ENCODE results near the gene ZDHHC14.
"Not testable (repeated sequence)": the region's sequence is repeated elsewhere in the genome, so short reads cannot be mapped to it uniquely, and the experiment has no call there.

Gene ZDHHC14

DNA sequence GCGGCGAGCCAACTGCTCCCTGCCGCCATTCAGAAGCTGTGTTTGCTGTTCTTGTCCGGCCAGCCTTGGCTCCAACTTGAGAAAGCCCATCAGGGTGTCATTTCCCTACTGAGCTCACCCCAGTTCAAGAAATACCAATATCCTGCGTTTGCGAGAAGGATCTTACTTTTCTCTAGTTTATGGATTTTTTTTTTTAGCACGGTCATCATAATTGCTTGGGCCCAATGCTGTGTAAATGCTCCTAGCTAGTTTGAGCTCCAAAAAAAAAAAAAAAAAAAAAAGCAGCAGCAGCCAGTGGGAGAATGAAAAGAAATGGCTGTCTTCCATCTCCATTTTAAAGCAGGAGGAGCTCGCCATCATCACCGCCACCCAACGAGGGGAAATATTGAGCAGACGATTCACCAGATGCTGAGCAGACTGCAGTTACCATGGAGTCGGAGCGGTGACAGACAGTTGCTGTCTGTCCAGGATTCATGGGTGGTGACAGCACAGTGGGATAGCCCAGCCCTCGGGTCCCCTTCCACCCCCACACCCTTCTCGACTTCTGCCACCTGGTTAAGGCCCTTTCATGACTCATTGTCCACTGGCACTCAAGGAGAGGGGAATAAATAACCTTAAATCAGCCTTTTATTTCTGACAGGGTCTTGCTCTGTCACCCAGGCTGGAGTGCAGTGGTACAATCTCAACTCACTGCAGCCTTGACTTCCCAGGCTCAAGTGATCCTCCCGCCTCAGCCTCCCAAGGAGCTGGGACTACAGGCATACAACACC lies 309.6 kb downstream of the ZDHHC14 start:
- DNase-seq (ENCODE audit: low read depth in 2 of 2) = no peak
- H3K4me3 ChIP-seq (replicated peaks in 1 of 2; ENCODE audit: low read depth in 2 of 2, low read length in 2 of 2) = no peak overlapping the region
- TF ChIP-seq, protein P1, sequence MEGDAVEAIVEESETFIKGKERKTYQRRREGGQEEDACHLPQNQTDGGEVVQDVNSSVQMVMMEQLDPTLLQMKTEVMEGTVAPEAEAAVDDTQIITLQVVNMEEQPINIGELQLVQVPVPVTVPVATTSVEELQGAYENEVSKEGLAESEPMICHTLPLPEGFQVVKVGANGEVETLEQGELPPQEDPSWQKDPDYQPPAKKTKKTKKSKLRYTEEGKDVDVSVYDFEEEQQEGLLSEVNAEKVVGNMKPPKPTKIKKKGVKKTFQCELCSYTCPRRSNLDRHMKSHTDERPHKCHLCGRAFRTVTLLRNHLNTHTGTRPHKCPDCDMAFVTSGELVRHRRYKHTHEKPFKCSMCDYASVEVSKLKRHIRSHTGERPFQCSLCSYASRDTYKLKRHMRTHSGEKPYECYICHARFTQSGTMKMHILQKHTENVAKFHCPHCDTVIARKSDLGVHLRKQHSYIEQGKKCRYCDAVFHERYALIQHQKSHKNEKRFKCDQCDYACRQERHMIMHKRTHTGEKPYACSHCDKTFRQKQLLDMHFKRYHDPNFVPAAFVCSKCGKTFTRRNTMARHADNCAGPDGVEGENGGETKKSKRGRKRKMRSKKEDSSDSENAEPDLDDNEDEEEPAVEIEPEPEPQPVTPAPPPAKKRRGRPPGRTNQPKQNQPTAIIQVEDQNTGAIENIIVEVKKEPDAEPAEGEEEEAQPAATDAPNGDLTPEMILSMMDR (IDR thresholded peaks at IDR 0.05; ENCODE audit: low read depth, low read length) = no peak

GRCh38 chr6:157691621-157692020 lies 310.6 kb downstream of the ZDHHC14 start:
- not testable (repeated sequence) for H3K4me3 ChIP-seq (replicated peaks in 1 of 2; ENCODE audit: low read depth in 2 of 2, low read length in 2 of 2); DNase-seq (ENCODE audit: low read depth in 2 of 2)

DNA sequence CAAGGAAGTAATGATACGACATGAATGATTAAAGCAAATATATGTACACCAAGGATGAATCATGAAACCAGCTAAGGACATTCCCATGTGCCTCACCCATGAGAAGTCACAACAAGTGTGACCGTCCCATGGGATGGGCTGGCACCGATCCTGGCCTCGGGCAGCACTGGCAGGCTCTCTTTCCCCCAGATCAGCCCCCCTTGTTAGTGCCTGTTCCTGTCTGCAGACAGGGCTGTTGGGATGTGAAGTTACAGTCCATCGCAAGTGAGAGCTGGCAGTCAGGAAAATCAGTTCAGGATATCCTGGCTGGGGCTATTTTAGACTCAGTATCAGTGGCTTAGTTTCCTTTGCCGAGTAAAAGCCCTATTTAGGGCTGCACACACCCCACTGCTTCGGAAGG lies 312.9 kb downstream of the ZDHHC14 start:
- no peak for DNase-seq (ENCODE audit: low read depth in 2 of 2)
- H3K4me3 ChIP-seq (replicated peaks in 1 of 2; ENCODE audit: low read depth in 2 of 2, low read length in 2 of 2) = no peak overlapping the region
- TF ChIP-seq, protein P1 (IDR thresholded peaks at IDR 0.05; ENCODE audit: low read depth, low read length) = no peak

GRCh38 chr6:157695301-157696040 lies 314.5 kb downstream of the ZDHHC14 start:
- TF ChIP-seq, protein P1 (IDR thresholded peaks at IDR 0.05; ENCODE audit: low read depth, low read length) = no peak
- H3K4me3 ChIP-seq (replicated peaks in 1 of 2; ENCODE audit: low read depth in 2 of 2, low read length in 2 of 2) = no peak overlapping the region

GRCh38 chr6:157699777-157700636 lies 319.0 kb downstream of the ZDHHC14 start:
- TF ChIP-seq, protein P1 (IDR thresholded peaks at IDR 0.05; ENCODE audit: low read depth, low read length) = no peak
- H3K4me3 ChIP-seq (replicated peaks in 1 of 2; ENCODE audit: low read depth in 2 of 2, low read length in 2 of 2) = no peak overlapping the region
- no peak for DNase-seq (ENCODE audit: low read depth in 2 of 2)

More at GRCh38 chr6:157695301-157696040, 314.5 kb downstream of the ZDHHC14 start:
- no peak for DNase-seq (ENCODE audit: low read depth in 2 of 2)

GRCh38 chr6:157706351-157706750 lies 325.4 kb downstream of the ZDHHC14 start:
- H3K4me3 ChIP-seq (replicated peaks in 1 of 2; ENCODE audit: low read depth in 2 of 2, low read length in 2 of 2); DNase-seq (ENCODE audit: low read depth in 2 of 2): not testable (repeated sequence)

- H3K4me3 ChIP-seq (replicated peaks in 1 of 2; ENCODE audit: low read depth in 2 of 2, low read length in 2 of 2) = no peak overlapping the region
- peak in 1 of 2 donors; percentile 31 for DNase-seq (ENCODE audit: low read depth in 2 of 2)
- TF ChIP-seq, protein P1 (IDR thresholded peaks at IDR 0.05; ENCODE audit: low read depth, low read length) = no peak
These were observed 325.9 kb downstream of the ZDHHC14 start for GRCh38 chr6:157706883-157707282.

Measured in cardiac fibroblast (primary cell).